HG03159 (cell line): ENCODE results near the gene IFRD1.

Experiments
- ATAC-seq: cut with Tn5 transposase; IDR thresholded peaks from one replicate; pipeline ENCODE4 v1.9.1; 2021; ENCODE audit warnings: mild to moderate bottlenecking, moderate library complexity; ENCODE audit not compliant: unreplicated experiment

IFRD1 gene

GRCh38 chr7:112487457-112488263 is 37.4 kb downstream of the IFRD1 start:
- no peak for ATAC-seq

DNA sequence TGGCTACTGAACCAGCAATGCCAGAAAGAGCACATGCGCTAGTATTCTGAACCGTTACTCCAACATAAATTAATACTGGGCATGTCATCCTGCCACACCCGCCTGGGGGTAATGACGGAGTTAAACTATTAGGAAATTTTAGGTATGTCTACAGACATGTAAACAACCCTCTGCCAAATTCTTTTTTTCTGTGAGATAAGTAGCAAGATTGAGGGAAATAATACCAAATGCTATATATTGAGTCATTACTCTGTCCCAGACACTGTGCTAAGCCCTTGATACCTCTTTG is 37.9 kb downstream of the IFRD1 start:
- ATAC-seq, result no peak

- no peak for ATAC-seq
Measured at GRCh38 chr7:112492186-112492585, 41.9 kb downstream of the IFRD1 start.

DNA sequence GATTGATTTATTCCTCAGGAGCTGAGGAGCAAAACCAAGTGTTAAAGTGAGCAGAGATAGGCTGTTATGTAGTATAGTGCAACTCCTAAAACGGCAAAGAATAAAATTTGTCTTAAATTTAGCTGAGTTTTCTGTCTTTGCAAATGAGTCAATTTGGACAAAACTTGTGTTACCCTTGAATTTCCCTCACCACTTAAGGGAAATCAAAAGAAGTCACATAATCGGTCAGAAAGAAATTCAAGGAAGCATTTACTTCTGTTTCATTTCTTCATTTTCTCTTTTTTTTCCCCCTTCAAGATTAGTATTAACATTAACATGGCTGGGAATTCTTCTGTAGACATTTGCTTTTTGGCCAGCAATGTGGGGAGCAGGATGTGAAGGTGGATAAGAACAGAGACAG is 44.4 kb downstream of the IFRD1 start:
- no peak for ATAC-seq

DNA sequence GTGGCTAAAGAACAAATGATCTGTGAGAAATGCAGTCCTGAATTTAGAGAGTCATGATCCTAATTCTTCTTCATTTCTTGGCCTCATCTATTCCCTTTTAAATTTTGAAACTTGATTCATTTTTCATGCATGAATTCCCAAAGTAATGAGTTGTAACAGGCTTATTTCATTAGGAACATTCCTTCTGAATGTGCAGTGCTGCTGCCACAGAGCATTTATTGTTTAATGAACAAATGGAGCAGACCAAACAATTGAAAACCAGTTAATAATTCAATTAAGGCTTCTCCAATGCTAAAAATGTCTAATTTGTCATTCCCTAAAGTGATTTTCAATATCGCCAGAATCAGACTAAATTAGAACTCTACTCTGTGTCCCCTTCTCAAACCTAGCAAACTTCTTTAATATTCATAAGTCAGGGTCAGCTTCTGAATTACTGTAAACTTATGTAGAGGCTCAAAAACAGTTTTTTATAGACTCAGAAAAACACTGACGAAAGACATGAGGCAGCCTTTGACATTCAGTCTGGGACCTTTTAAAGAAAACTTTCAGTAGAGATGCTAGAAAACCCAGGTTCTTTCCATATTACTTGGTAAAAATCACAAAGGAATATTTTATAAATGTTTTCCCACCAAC is 45.0 kb downstream of the IFRD1 start:
- no peak for ATAC-seq

- ATAC-seq, result peak; percentile 56
Measured at GRCh38 chr7:112495810-112496462, 45.7 kb downstream of the IFRD1 start.

DNA sequence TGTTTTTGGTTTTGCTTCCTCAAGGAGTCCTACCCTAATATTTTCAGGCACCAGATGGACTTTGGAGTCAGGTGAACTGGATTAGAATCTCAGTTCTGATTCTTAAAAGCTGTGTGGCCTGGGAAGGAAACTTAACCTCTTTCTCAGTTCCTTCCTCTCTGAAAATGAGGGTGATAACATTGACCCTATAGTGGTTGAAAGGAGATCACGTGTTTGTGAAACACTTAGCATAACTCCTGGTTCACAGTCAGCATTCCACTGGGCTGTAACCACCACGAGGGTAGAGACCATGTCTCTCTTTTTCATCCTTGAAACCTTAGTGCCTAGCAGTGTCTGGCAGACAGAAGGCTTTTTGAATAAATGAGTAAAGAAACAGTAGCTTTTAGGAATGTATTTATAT is 47.2 kb downstream of the IFRD1 start:
- peak; percentile 44 for ATAC-seq

GRCh38 chr7:112500619-112501018 is 50.4 kb downstream of the IFRD1 start:
- ATAC-seq, result no peak

GRCh38 chr7:112501801-112502503 is 51.7 kb downstream of the IFRD1 start:
- ATAC-seq, result no peak

GRCh38 chr7:112502700-112503099 is 52.4 kb downstream of the IFRD1 start:
- no peak for ATAC-seq

DNA sequence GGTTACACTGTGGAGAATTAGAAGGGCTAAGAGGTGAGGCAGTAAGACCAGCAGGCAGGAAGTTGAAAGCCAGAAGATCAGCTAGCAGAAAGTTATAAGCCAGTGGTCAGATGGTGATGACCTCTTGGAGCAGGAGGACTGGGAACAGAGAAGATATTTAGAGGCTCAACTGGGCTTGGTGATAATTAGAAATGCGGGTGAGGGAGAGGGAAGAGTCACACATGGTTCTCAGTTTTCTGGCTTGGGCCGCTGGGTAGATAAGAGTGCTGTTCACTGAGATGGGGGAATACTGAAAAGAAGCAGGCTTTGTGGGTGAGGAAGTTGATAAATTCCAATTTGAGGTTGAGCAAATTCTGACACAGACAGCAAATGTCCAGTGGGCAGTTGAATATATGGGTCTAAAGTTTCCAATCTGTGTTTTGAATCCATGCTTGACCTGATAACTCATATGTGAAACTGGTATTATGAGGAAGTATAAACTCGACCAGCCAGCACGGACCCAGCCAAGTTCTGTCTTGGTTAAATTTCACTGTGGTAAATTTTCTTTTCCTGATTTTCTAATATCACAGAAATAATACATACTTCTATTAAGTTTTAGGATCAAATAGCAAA is 53.2 kb downstream of the IFRD1 start:
- no peak for ATAC-seq

DNA sequence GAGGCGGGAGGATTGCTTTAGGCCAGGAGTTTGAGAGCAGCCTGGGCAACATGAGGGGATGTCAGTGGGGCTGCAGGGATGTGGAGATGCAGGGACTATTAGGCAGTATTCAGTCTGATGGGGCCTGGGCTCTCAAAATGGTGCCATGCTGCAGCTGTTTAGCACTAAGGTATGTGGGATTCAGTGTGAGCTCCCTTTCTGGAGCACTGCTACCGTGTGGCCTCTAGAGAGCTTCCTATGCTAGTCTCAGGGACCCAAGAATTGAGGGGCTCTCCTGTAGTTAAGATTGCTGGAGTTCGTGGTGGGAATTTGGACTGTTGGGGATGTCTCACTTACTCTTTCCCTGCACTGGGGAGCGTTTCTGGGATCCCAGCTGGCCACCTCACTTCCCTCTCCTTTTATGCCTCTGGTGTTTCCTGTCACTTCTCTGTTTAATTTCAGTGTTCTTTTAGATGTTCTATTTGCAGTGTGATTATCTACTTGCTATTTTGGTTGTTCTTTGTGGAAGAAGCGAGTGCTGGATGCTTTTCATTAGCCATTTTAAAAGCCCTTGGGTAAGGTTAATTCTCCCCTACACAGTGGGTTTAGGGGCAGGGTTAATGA is 53.9 kb downstream of the IFRD1 start:
- ATAC-seq, result no peak

GRCh38 chr7:112505495-112505894 is 55.2 kb downstream of the IFRD1 start:
- ATAC-seq, result no peak

DNA sequence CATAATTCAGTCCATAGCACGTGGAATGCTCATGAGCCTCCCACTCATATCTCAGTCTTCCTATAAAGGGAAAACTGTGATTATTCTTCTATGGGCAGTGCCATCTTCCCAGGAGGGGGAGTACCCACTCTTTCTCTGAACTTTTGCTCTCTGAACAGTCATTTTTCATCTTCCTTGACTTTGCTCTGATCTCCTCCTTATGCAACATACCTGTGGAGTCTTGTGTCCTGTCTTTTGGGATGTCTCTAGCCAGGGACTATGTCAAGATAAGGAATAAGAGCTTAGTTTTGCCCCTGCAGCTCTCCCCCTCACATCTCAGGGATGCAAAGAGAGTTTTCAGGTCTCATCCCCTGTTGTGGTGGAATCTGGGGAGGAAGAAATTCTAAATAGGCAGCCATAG is 58.1 kb downstream of the IFRD1 start:
- no peak for ATAC-seq

GRCh38 chr7:112509402-112509801 is 59.1 kb downstream of the IFRD1 start:
- ATAC-seq, result no peak

- ATAC-seq, result no peak
Measured at GRCh38 chr7:112510001-112510742, 59.9 kb downstream of the IFRD1 start.

DNA sequence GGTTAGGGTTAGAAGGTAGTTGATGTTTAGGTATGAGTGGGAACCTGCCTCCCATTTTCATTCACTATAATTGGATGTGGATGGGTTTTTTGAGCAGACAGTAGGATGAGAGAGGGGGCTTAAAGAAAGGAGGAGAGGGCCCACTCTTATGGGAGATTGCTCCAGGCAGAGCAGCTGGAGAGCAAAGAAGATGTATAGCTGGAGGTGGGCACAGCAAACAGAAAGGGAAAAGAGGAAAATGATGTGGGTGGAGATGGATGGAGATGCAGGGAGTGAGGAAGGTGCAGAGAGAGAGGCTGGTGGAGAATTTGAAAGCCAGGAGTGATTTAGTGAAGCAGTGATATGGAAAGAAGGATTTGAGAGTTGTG is 60.5 kb downstream of the IFRD1 start:
- no peak for ATAC-seq

DNA sequence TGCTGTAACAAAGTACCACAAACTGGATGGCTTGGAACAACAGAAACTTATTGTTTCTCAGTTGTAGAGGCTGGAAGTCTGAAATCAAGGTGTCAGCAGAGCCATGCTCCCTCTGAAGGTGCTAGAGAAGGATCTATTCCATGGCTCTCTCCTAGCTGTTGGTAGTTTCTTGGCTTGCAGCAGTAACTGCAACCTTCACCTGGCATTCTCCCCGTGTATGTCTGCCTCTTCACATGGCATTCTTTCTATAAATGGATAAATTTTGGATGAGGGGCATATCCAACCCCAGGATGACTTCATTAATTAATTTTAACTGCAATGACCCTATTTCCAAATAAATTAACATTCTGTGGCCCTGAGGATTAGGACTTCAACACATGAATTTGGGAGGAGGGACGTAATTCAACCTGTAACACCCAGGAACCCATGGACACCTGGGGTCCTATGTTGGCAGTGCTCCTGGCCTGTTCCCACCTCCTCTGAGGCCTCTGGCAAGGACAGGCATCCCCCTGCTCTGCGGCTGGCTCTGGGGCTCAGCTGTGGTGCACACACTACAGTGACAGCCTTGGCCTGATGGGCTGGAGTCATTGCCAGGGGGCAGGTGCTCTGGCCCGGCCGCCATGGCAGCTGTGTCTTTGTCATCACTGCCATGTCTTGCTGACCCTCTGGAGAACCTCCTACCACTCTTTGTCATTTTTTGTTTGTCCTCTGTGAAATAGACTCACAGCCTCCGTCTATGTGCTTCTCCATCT is 61.4 kb downstream of the IFRD1 start:
- ATAC-seq, result no peak

DNA sequence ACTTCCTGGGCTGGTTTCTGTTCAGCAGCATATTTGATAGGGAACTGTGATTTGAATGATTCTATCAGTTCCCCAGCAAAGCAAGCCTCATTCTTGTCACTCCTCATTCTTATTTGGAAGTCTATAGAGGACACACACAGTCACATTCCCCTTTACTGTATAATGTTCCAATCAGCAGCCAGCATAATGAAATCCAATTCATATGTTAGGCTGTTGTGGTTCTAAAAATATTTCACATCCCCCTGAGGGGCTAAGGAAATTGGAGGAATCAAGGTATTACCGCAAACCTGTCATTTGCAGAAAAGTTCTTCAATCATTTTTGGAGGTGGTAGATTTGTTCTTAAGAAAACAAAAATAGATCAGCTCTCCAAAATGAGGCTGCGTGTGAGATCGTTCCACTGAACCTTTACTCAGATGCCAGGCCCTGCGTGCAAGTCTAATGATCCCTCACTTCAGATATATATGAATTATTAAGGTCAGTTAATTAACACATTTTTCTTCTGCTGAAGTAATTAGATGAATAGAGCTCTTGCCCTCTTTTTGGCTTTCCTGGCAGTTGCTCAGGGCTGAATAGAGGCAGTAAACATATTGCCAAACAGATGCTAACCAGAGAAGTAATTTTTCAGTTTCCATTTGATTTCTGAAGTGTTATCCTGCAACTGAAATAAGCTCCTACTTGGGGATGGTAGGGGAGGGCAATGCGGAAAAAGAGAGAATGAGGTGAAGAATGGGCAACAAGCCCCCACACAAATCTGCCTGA is 62.4 kb downstream of the IFRD1 start:
- ATAC-seq, result no peak
